Measurements from ENCODE around the gene FRY. TPM values are rescaled to one million over a fixed set of nuclear protein-coding genes. Genes with fewer than 3 reads are reported as not detected.

The FRY gene
- total and polyA plus RNA-seq, 2 of the 13 experiments (the other 11 are each of a cell fraction or from before 2014, with no cell fraction given) = 8.2 to 13.1 TPM

DNA sequence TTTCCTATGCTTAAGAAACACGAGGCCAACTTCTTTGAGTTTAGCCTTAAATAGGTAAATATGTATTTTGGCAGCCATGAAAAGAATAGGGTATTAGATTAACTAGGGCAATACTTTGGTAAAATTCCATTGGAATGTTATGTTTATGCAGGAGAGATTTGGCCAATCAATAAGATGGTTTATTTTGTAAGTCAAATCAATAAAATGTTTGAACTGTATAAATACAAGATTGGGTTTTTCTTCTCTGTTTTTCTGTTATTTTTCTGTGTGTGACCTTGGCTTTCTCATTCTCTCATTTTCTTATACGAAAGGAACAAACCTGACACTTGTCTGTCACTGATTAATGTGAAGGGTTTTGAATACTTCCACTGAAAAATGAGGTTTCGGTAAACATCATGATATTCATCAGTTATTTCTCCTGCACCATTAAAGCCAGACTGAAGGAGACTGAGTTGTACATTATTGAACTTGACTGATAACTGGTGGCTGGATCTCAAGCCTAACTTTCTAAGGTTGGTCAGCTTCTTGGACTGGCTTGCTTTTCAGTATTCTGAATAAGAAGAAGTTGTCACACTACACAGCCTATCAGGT lies 8.6 kb downstream of the FRY start (continued):
- TF ChIP-seq KLF16 (CRISPR knock-in tag; IDR thresholded peaks at IDR 0.05) (peak in 1 of 2 experiments; percentile 54; a peak in 2 of 4 replicates), FOXP1 (IDR thresholded peaks at IDR 0.05) (no peak), FOXP1 (CRISPR knock-in tag; IDR thresholded peaks at IDR 0.05) (peak; percentile 77; the same call in 1 of the 2 replicates), GATAD1 (CRISPR knock-in tag; IDR thresholded peaks at IDR 0.05) (0 out of 2 replicates have a peak, but pooled peaks have one; percentile 18), RXRB (CRISPR knock-in tag; IDR thresholded peaks at IDR 0.05; ENCODE audit: borderline replicate concordance) (peak; percentile 63), SOX6 (IDR thresholded peaks at IDR 0.05) (no peak), SOX6 (CRISPR knock-in tag; IDR thresholded peaks at IDR 0.05) (peak; percentile 69; the same call in 1 of the 2 replicates)

DNA sequence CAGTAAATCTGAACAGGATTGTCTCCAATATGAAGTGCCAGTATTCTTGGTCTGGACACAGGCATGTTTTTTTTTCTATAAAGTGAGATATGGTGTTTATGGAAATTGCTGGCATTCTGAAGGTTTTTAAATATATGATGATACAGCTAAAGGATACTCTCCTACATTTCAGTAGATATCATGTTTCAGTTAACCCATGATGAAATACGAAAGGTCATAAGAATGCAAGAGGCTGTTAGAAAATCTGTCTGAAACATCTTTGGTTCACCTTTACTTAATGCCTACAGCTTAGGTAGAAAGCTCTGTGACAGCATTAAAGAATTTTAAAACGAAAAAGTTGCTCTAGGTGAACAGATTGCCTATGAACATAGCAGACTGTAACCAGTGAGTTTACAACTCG lies 9.1 kb downstream of the FRY start:
- Histone ChIP-seq H3K27ac (ENCODE audit: extremely low read length, insufficient read depth, low read length) (peak overlapping the region; percentile 46), H3K27me3 (ENCODE audit: control insufficient read depth in 1 of 2, insufficient read depth in 2 of 2, low read length in 2 of 2) (no peaks in the 10 kb centered on the region), H3K9me3 (ENCODE audit: low read length) (no peaks in the 10 kb centered on the region), H3K4me3 (replicated peaks in 1 of 3; ENCODE audit: insufficient read depth in 1 of 3, low read depth in 2 of 3, low read length in 3 of 3) (no peak overlapping the region), H3K79me2 (ENCODE audit: insufficient read depth, low read length) (peaks cover 8% of the 10 kb centered on the region), H4K20me1 (ENCODE audit: insufficient read depth, low read length) (no peaks in the 10 kb centered on the region), H3K36me3 (replicated peaks in 1 of 2; ENCODE audit: control insufficient read depth in 1 of 2, insufficient read depth in 2 of 2, low read length in 2 of 2) (peaks cover 7 to 10% of the 10 kb centered on the region in 2 experiments; a peak in 4 of 5 replicates), H3K9ac (ENCODE audit: insufficient read depth, low read depth, low read length) (no peak overlapping the region), H3K4me2 (ENCODE audit: low read depth, low read length) (0 out of 2 replicates have a peak overlapping the region, but pooled peaks have one; percentile 16), H3K4me1 (ENCODE audit: insufficient read depth, low read length) (peaks cover 70% of the 10 kb centered on the region), H2AFZ (ENCODE audit: low read length) (no peak overlapping the region)
- CTCF ChIA-PET (ENCODE audit: low intra/inter-chr PET ratio, low total read pairs) = no interaction called here
- FAIRE-seq = no peak
- BruUV-seq (replicated peaks) = no TSS peak
- in situ Hi-C loops (cut with HindIII; ENCODE audit: extremely low pct_ligation_motif_present, low pct_unique_long_range_greater_than_20kb) (loop anchor here (25.0 kb wide), 2 partner anchors 97 to 397 kb away; partner anchors contain the start of gene N4BP2L1), intact Hi-C loops (cut with micrococcal nuclease; ENCODE audit: unreplicated experiment) (no loop called here)
- POLR2A ChIA-PET = interaction anchor here (0.9 to 2.3 kb wide), 3 partner anchors 9 to 19 kb away, joined by 3 to 7 read pairs (median 6); partner anchors contain the start of gene FRY
- ATAC-seq = no peak; the same call in 2 of the 3 replicates
- TF ChIP-seq SIX1 (CRISPR knock-in tag; IDR thresholded peaks at IDR 0.05; ENCODE audit: borderline replicate concordance) (peak; percentile 71; the same call in 1 of the 2 replicates), NFIB (CRISPR knock-in tag; IDR thresholded peaks at IDR 0.05; ENCODE audit: borderline replicate concordance) (no peak), ZNF260 (CRISPR knock-in tag; IDR thresholded peaks at IDR 0.05; ENCODE audit: borderline replicate concordance, low read depth) (no peak)
- 91% methylated on average over 3 of the region's 3 CpGs for WGBS (ENCODE audit: low lambda C conversion rate)
- no peak for DNase-seq (ENCODE audit: low spot score)

Measured in HepG2 (cell line).